CD14-positive monocyte (primary cell): ENCODE data around the gene FBXO5. TPM values are rescaled to one million over a fixed set of nuclear protein-coding genes. Genes with fewer than 3 reads are reported as not detected.
A peak's percentile ranks its signal among the peaks of the same experiment; 100 is the strongest.

Experiments used
- DNase-seq, 3 donors: peaks; one replicate each; pipeline ENCODE4 v3.0.0-alpha.2; 2011 to 2022
- H2AFZ ChIP-seq: 2 replicates; pipeline ENCODE4 v1.6.0; 2012; ENCODE audit warnings: mild to moderate bottlenecking, low read depth, low read length, inconsistent platforms; ENCODE audit not compliant: insufficient read depth, poor library complexity, severe bottlenecking
- H3K27ac ChIP-seq, 2 donors: 1 replicate in 1 of 2; 2 replicates in 1 of 2; pipeline ENCODE4 v1.5.1; 2012 to 2013; ENCODE audit warnings: low read length in 2 of 2, control low read depth in 1 of 2, inconsistent platforms in 1 of 2, low read depth in 1 of 2, mild to moderate bottlenecking in 1 of 2
- H3K27me3 ChIP-seq, 2 donors: one replicate each; pipeline versions ENCODE4 v1.6.0 to v1.6.1; 2011 to 2013; ENCODE audit warnings: low read length in 2 of 2; ENCODE audit not compliant: control insufficient read depth in 2 of 2, insufficient read depth in 2 of 2
- H3K36me3 ChIP-seq, 2 donors: replicated peaks in 1 of 2; 1 replicate in 1 of 2; 2 replicates in 1 of 2; pipeline versions ENCODE4 v1.5.1 to v1.6.1; 2012 to 2013; ENCODE audit warnings: low read length in 2 of 2, control low read depth in 1 of 2, inconsistent platforms in 1 of 2, mild to moderate bottlenecking in 1 of 2; ENCODE audit not compliant: insufficient read depth in 2 of 2, control insufficient read depth in 1 of 2
- H3K4me1 ChIP-seq, 2 donors: 1 replicate in 1 of 2; 2 replicates in 1 of 2; pipeline versions ENCODE4 v1.5.1 to v1.6.1; 2012 to 2013; ENCODE audit warnings: low read length in 2 of 2, control low read depth in 1 of 2, inconsistent platforms in 1 of 2, mild to moderate bottlenecking in 1 of 2, moderate library complexity in 1 of 2; ENCODE audit not compliant: insufficient read depth in 2 of 2, control insufficient read depth in 1 of 2
- H3K4me2 ChIP-seq: replicated peaks from 2 replicates; pipeline ENCODE3; 2012; ENCODE audit warnings: low read length, moderate library complexity, mild to moderate bottlenecking; ENCODE audit not compliant: poor library complexity, severe bottlenecking; ENCODE audit errors: extremely low read depth
- H3K4me3 ChIP-seq, 3 experiments: fragments of 200-600 bp in 1 of 3; sonication (generic) in 1 of 3; replicated peaks in 1 of 3; 1 replicate in 2 of 3; 2 replicates in 1 of 3; pipeline ENCODE4 v1.5.1; 2011 to 2013; ENCODE audit warnings: low read length in 3 of 3, mild to moderate bottlenecking in 3 of 3, control low read depth in 2 of 3, low read depth in 2 of 3, inconsistent platforms in 1 of 3, moderate library complexity in 1 of 3
- H3K79me2 ChIP-seq: 2 replicates; pipeline ENCODE4 v1.6.0; 2012; ENCODE audit warnings: mild to moderate bottlenecking, control low read depth, inconsistent platforms, low read length, moderate library complexity; ENCODE audit not compliant: insufficient read depth
- H3K9ac ChIP-seq: 2 replicates; pipeline ENCODE4 v1.6.0; 2017; ENCODE audit warnings: low read length, mild to moderate bottlenecking; ENCODE audit not compliant: insufficient read depth, poor library complexity, severe bottlenecking
- H3K9me3 ChIP-seq, 2 donors: replicated peaks in 1 of 2; 1 replicate in 1 of 2; 2 replicates in 1 of 2; pipeline versions ENCODE4 v1.5.1 to v1.6.1; 2012 to 2013; ENCODE audit warnings: low read length in 2 of 2, control low read depth in 1 of 2; ENCODE audit not compliant: control insufficient read depth in 1 of 2, insufficient read depth in 1 of 2
- H4K20me1 ChIP-seq: 2 replicates; pipeline ENCODE4 v1.6.0; 2012; ENCODE audit warnings: mild to moderate bottlenecking, low read length, control low read depth, moderate library complexity; ENCODE audit not compliant: insufficient read depth
- H3K27ac Mint-ChIP-seq, 7 donors: one replicate each; pipeline ENCODE4 v1.8.0; 2020; ENCODE audit warnings: mild to moderate bottlenecking in 7 of 7, mixed read lengths in 7 of 7, moderate library complexity in 6 of 7, inconsistent platforms in 2 of 7
- H3K27me3 Mint-ChIP-seq, 3 donors: one replicate each; pipeline ENCODE4 v1.8.0; 2021 to 2022; ENCODE audit warnings: low read depth in 3 of 3, mild to moderate bottlenecking in 3 of 3, mixed read lengths in 3 of 3, moderate library complexity in 3 of 3, inconsistent platforms in 1 of 3
- H3K36me3 Mint-ChIP-seq, 2 donors: one replicate each; pipeline ENCODE4 v1.8.0; 2020; ENCODE audit warnings: mixed read lengths in 2 of 2, inconsistent platforms in 1 of 2, mild to moderate bottlenecking in 1 of 2
- H3K4me1 Mint-ChIP-seq: one replicate; pipeline ENCODE4 v1.8.0; 2020; ENCODE audit warnings: mild to moderate bottlenecking, mixed read lengths
- H3K4me3 Mint-ChIP-seq, 2 donors: one replicate each; pipeline ENCODE4 v1.8.0; 2020; ENCODE audit warnings: mild to moderate bottlenecking in 2 of 2, mixed read lengths in 2 of 2, moderate library complexity in 1 of 2
- H3K9me3 Mint-ChIP-seq, 7 donors: one replicate each; pipeline ENCODE4 v1.8.0; 2020 to 2022; ENCODE audit warnings: mixed read lengths in 7 of 7, mild to moderate bottlenecking in 6 of 7, moderate library complexity in 6 of 7, inconsistent platforms in 2 of 7
- WGBS: methylation state at CpG from one replicate; pipeline ENCODE4 v1.1.5; 2013; ENCODE audit warnings: missing lambda C conversion rate; ENCODE audit not compliant: insufficient coverage; 5-methylcytosine and 5-hydroxymethylcytosine counted together
- intact Hi-C, 2 donors: fragments of 100-400 bp; cut with micrococcal nuclease; formaldehyde crosslinking; loops; one replicate each; pipeline versions ENCODE4 v1.15.0 to v1.15.1; 2023
- polyA plus RNA-seq, 3 donors: library from polyadenylated mRNA; depleted of rRNA in 1 of 3; unstranded in 2 of 3; stranded (reverse) in 1 of 3; fragments of 300-500 nt in 2 of 3; fragments of >200 nt in 1 of 3; fragmentation: Illumina TruSeq in 2 of 3; gene quantifications; 1 replicate in 2 of 3; 2 replicates in 1 of 3; pipeline ENCODE4 v1.2.3, GENCODE V29; 2012 to 2021
- TF ChIP-seq, protein P1 (sequence below): fragments of 200-600 bp; IDR thresholded peaks from one replicate; pipeline ENCODE4 v1.8.0; 2022; ENCODE audit warnings: antibody characterized with exemption, mild to moderate bottlenecking

FBXO5 gene
- polyA plus RNA-seq, 3 donors = 1.0 to 1.9 (median 1.3) TPM

- Histone ChIP-seq H3K79me2 (peaks cover 70% of the 10 kb centered on the region), H3K27ac (peak overlapping the region; percentile 96 to 97), H3K36me3 (peaks cover 0 to under 1% of the 10 kb centered on the region in 2 donors), H3K9me3 (no peaks in the 10 kb centered on the region), H3K9ac (peak overlapping the region; percentile 79), H4K20me1 (peaks cover 13% of the 10 kb centered on the region), H3K4me2 (peak overlapping the region; percentile 99), H3K4me1 (peaks cover 23 to 45% of the 10 kb centered on the region in 2 donors), H3K4me3 (peak overlapping the region; percentile 96 to 98 (median 97)), H2AFZ (peak overlapping the region; percentile 39), H3K27me3 (no peaks in the 10 kb centered on the region)
- Mint-ChIP-seq H3K27me3 (peaks cover 0 to 2% (median 1%) of the 10 kb centered on the region in 3 donors), H3K9me3 (peaks cover 0 to 2% (median 0%) of the 10 kb centered on the region in 7 donors), H3K27ac (peak overlapping the region; percentile 93 to 99 (median 99)), H3K4me1 (peaks cover 36% of the 10 kb centered on the region), H3K36me3 (peaks cover 3 to 4% of the 10 kb centered on the region in 2 donors), H3K4me3 (peak overlapping the region; percentile 92 to 98)
- TF ChIP-seq, protein P1, sequence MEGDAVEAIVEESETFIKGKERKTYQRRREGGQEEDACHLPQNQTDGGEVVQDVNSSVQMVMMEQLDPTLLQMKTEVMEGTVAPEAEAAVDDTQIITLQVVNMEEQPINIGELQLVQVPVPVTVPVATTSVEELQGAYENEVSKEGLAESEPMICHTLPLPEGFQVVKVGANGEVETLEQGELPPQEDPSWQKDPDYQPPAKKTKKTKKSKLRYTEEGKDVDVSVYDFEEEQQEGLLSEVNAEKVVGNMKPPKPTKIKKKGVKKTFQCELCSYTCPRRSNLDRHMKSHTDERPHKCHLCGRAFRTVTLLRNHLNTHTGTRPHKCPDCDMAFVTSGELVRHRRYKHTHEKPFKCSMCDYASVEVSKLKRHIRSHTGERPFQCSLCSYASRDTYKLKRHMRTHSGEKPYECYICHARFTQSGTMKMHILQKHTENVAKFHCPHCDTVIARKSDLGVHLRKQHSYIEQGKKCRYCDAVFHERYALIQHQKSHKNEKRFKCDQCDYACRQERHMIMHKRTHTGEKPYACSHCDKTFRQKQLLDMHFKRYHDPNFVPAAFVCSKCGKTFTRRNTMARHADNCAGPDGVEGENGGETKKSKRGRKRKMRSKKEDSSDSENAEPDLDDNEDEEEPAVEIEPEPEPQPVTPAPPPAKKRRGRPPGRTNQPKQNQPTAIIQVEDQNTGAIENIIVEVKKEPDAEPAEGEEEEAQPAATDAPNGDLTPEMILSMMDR = no peak
- DNase-seq = peak in 1 of 3 donors; percentile 54
- intact Hi-C loops = no loop called here
- 8% methylated on average over 5 of the region's 7 CpGs for WGBS
Measured at GRCh38 chr6:152984513-152984872, 1.7 kb upstream of the FBXO5 start.

- TF ChIP-seq, protein P1 = no peak
- WGBS = 0% methylated on average over 27 of the region's 38 CpGs
- Histone ChIP-seq H4K20me1 (peaks cover 13% of the 10 kb centered on the region), H3K9ac (peak overlapping the region; percentile 79), H3K79me2 (peaks cover 76% of the 10 kb centered on the region), H3K4me3 (peak overlapping the region; percentile 96 to 98 (median 97)), H3K9me3 (no peaks in the 10 kb centered on the region), H3K4me1 (peaks cover 23 to 50% of the 10 kb centered on the region in 2 donors), H3K27me3 (no peaks in the 10 kb centered on the region), H3K36me3 (no peaks in the 10 kb centered on the region), H3K27ac (peak overlapping the region; percentile 96 to 97), H2AFZ (peak overlapping the region; percentile 91), H3K4me2 (peak overlapping the region; percentile 99)
- Mint-ChIP-seq H3K4me3 (peak overlapping the region; percentile 92 to 98), H3K4me1 (peaks cover 40% of the 10 kb centered on the region), H3K9me3 (peaks cover 0 to 2% (median 0%) of the 10 kb centered on the region in 7 donors), H3K36me3 (peaks cover 3 to 4% of the 10 kb centered on the region in 2 donors), H3K27me3 (peaks cover 0 to 2% (median 1%) of the 10 kb centered on the region in 3 donors), H3K27ac (peak overlapping the region; percentile 93 to 99 (median 99))
- peak; percentile 77 to 93 (median 81) for DNase-seq
- intact Hi-C loops = no loop called here
Measured at GRCh38 chr6:152983637-152984512, 1.0 kb upstream of the FBXO5 start.
